ENCODE data around the gene MYLK2. TPM values are rescaled to one million over a fixed set of nuclear protein-coding genes. Genes with fewer than 3 reads are reported as not detected.

Gene MYLK2
- total and polyA plus RNA-seq, 2 of the 4 experiments (the other 2 are of a cell fraction) = 0.18 to 0.27 TPM

DNA sequence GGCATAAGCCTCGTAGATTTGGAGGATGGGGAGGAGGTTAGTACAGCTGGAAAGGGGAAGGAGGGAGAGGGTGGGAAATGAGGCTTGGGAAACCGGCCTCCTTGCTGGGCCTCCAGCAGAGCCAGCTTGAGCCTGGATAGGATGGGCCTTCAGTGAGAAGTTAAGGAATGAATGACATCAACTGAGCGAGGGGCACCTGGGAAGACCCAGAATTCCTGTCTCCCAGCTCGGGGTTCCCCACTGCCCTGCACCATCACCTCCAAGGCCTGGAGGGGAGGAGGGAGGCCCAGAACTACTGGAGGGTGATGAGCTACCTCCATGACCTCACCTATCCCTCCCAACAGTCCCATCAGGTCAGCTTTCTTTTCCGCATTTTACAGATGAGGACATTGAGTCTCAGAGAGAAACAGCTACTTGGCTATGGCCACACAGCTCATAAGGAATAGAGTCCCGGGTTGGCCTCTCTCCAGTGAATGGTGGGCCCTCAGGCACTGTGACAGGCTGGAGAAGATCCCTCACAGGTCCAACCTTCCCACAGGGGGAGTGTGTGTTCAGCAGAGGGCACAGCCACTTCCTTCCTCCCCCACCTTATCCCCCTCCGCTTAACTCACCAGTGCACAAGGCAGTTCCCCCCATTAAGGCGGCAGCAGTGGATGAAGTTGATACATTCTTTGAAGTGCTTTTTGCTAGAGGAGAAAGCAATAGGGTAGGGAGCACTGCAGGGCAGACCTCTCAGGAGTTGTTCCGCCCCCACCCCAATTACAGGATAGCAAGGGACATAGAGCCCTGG, 44.3 kb downstream of the MYLK2 start:
- no peak overlapping the region for H2AK9ac ChIP-seq (replicated peaks; ENCODE audit: low read depth, low read length, poor library complexity)
- ATAC-seq (ENCODE audit: low read depth) (no peak), DNase-seq (no peak)
- TF ChIP-seq FOS (IDR thresholded peaks at IDR 0.05; ENCODE audit: low read depth, low read length) = no peak
- no peak for TF ChIP-seq RFX5 (IDR thresholded peaks at IDR 0.05; ENCODE audit: low read depth, low read length)
- TF ChIP-seq SMC3 (IDR thresholded peaks at IDR 0.05; ENCODE audit: low read depth, low read length) = no peak
- no peak for TF ChIP-seq MAZ (IDR thresholded peaks at IDR 0.05; ENCODE audit: borderline replicate concordance, low read depth, low read length)
- no peak for TF ChIP-seq NFE2L2 (IDR thresholded peaks at IDR 0.05; ENCODE audit: low read depth, low read length)
- no peak overlapping the region for H3K56ac ChIP-seq (ENCODE audit: extremely low read depth, insufficient read depth, low read length)
- no peaks in the 10 kb centered on the region for H3K36me3 ChIP-seq (ENCODE audit: control insufficient read depth, insufficient read depth, low read length)
- no peak overlapping the region for H3K4me2 ChIP-seq (ENCODE audit: low read depth, low read length)
- peaks cover 78% of the 10 kb centered on the region for H3K27me3 ChIP-seq (ENCODE audit: control insufficient read depth, insufficient read depth, low read length)
- H4K91ac ChIP-seq (ENCODE audit: insufficient read depth, low read depth, low read length) = no peak overlapping the region
- WGBS, 2 experiments (ENCODE audit: extremely low coverage in 2 of 2, insufficient read length in 1 of 2) = no CpG with 5 or more reads among the region's 9 CpGs
- no peaks in the 10 kb centered on the region for H3K9me3 ChIP-seq (ENCODE audit: control insufficient read depth, insufficient read depth, low read length)
- no peaks in the 10 kb centered on the region for H4K20me1 ChIP-seq (ENCODE audit: insufficient read depth, low read length)
- intact Hi-C loops (cut with micrococcal nuclease) (no loop called here), dilution Hi-C loops (cut with HindIII; ENCODE audit: low sequenced_read_pairs, unreplicated experiment) (no loop called here), in situ Hi-C loops (cut with MboI; ENCODE audit: low sequenced_read_pairs) (no loop called here)
- H3K4me1 ChIP-seq (ENCODE audit: control insufficient read depth, insufficient read depth, low read length) = peaks cover 2% of the 10 kb centered on the region; the same call in 1 of the 2 replicates
- H3K79me1 ChIP-seq (ENCODE audit: low read depth in 1 of 2, low read length in 2 of 2) = no peaks in the 10 kb centered on the region
- H3K4me3 ChIP-seq (ENCODE audit: insufficient read depth, low read depth, low read length) = no peak overlapping the region
- no TSS peak for BruUV-seq (replicated peaks)
- no peak overlapping the region for H3K14ac ChIP-seq (replicated peaks; ENCODE audit: low read depth, low read length)
- no peaks in the 10 kb centered on the region; the same call in 1 of the 2 replicates for H3K9me1 ChIP-seq (ENCODE audit: insufficient read depth, low read length)
- ChIA-PET CTCF (interaction anchor here (1.1 kb wide), 1 partner anchor 17 kb away, joined by 5 read pairs; no protein-coding TSS in a partner anchor), POLR2A (ENCODE audit: unreplicated experiment) (no interaction called here)
- no peak overlapping the region for H2AK5ac ChIP-seq (ENCODE audit: low read depth, low read length)
- no peak overlapping the region for H3K18ac ChIP-seq (ENCODE audit: low read depth, low read length)
- no peak overlapping the region for H3K23ac ChIP-seq (ENCODE audit: low read depth, low read length)
- H2BK15ac ChIP-seq (ENCODE audit: low read depth, low read length) = no peak overlapping the region
- no peak overlapping the region for H2BK20ac ChIP-seq (ENCODE audit: low read depth, low read length)
- no peak overlapping the region for H3K9ac ChIP-seq (ENCODE audit: low read depth, low read length)
- no peak overlapping the region for H2BK120ac ChIP-seq (ENCODE audit: low read depth, low read length)
- H3K4ac ChIP-seq (ENCODE audit: low read depth, low read length) = no peak overlapping the region
- no peak overlapping the region for H3K27ac ChIP-seq (ENCODE audit: insufficient read depth, low read length)
- no peak overlapping the region for H2AFZ ChIP-seq (replicated peaks; ENCODE audit: low read length, poor library complexity)
- H4K5ac ChIP-seq (ENCODE audit: low read depth, low read length) = no peak overlapping the region
- no peak overlapping the region for H4K8ac ChIP-seq (ENCODE audit: low read depth in 2 of 2, low read length in 2 of 2)
- H2BK5ac ChIP-seq (ENCODE audit: low read depth, low read length, poor library complexity, severe bottlenecking) = no peak overlapping the region

Data from IMR-90 (cell line).